Activated effector memory CD4-positive, alpha-beta T cell treated with Interleukin-2 at 50 U/mL for 16 hours (primary cell): ENCODE measurements around the gene DPF3.
A peak's percentile ranks its signal among the peaks of the same experiment; 100 is the strongest.

Experiments
- DNase-seq: peaks from one replicate; pipeline ENCODE4 v3.0.0-alpha.2; 2020

Gene DPF3

DNA sequence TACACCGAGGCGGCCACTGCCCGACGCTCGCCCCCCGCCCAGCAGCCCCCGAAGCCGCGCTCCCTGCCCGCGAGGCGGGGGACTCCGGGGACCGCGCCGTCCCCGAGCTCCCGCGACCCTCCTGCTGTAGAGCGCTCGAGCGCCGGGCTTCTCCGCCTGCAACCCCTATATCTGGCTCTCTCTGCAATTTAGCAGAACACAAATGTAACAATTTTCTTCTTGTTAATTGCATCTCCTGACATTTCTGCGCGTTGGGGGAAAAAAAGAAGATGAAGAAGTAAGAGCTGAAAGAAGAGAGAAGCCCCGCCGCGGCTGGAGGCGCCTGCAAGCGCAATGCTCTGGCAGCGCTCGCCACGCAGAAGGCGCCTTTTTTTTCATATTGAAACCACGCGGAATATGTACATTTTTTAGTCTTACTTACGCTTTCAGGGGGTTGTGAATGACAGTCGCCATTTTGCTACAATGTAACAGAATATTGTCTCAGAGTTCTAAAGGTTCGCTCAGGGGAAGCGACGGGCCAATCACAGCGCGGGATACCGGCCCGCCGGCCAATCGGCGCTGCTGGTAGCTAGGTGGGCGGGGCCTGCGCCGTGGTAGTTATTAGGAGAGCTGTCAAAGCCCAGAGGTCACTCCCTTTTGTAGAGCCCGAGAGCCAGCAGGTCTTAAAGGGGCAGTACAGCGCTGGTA lies at the start of gene DPF3:
TSS of gene DPF3 (minus strand) at position 466 of the 687 bp plus-strand sequence. CDS start at position 453, 13 bp downstream.
- peak; percentile 89 for DNase-seq

DNA sequence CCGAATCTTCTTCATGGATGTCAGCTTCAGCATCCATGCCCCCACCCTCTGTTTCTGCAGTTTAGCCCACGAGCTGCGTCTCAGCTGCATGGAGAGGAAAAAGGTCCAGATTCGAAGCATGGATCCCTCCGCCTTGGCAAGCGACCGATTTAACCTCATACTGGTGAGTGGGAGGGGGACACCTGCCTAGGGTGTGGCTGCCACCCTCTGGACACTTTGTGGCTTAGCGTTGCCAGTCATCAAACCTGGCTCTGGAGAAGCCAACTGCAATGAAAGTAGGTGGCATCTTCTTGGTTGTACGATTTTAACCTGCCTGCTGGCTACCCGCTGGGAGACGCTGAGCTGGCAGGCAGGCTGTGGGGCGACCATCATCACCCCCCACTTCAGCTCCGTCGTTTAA lies 49.0 kb upstream of the DPF3 start:
- DNase-seq, result no peak

DNA sequence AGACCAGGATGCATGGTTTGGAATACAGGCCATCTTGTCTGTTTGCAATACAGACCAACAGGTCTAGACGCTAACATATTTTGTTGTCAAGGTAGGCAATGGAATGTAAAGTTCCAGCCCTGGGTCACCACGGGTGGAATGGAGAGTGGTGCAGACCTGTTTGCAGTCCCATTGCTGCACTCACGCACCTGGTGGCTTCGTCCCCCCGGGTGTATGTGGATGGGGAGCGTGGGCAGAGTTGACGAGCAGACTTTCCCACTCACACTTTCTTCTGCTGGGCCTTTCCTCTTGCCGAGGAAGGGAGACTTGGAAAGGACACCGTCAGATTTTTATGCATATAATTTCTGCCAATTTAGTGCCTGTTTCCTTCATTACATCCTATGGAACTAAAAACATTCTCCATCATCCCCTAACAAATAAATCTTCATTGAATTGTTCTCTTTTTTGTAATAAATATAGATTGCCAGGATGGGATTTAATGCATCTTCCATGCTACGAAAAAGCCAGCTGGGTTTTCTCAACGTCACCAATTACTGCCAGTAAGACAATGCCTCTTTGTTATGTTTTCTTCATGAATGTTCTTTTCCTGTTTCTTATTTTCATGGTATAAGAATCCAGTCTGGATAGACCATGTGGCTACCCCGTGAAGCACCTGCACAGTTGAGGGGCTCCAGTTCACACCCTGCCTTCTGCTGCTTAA lies 47.5 kb upstream of the DPF3 start:
- no peak for DNase-seq

GRCh38 chr14:72939630-72940029 lies 45.7 kb upstream of the DPF3 start:
- DNase-seq, result no peak

DNA sequence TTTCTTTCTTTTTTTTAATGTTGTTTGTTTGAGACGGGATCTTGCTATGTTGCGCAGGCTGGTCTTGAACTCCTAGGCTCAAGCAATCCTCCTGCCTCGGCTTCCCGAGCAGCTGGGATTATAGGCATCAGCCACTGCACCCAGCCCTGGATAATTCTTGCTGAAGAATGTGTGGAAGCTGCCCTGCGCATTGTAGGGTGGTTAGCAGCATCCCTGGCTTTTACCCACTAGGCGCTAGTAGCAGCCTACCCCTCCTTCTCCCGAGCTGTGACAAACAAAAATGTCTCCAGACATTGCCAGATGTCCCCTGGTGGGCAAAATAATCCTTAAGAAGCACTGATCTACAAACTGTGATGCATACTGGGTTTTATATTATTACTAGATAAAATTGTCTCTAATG lies 39.0 kb upstream of the DPF3 start:
- no peak for DNase-seq

DNA sequence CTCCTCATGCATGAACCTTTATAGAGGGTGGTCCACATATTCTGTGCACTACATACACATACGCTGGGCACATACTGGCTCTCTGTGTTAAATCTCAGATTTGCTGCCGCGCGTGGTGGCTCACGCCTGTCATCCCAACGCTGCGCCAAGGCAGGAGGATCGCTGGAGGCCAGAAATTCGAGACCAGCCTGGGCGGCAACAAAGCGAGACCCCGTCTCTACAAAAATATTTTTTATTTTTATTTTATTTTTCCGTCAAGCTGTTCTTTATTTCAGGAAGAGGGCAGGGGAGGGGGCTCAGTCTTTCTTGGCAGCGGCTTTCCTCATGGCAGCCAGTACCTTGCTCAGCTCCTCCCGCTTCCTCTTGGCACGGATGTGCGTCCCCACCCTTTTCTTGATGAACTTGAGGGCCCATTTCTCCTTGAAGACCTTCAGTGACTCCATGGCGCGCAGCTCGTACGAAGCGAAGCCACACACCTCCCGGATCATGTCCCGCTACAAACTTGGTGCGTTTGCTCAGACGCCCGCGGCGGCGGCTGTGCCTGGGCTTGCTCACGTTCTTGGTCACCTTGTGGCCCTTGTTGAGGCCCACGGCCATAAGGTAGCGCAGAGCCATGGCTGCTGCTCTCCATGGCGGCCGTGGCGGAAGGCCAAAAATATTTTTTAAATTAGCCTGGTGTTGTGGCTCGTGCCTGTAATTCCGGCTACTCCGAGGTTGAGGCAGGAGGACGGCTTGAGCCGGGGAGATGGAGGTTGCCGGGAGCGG lies 35.6 kb upstream of the DPF3 start:
- DNase-seq, result no peak

GRCh38 chr14:72928872-72929271 lies 35.0 kb upstream of the DPF3 start:
- DNase-seq, result no peak

GRCh38 chr14:72926292-72927028 lies 32.6 kb upstream of the DPF3 start, which contains the start of gene DCAF4:
Gene DCAF4 (plus strand): TSS chr14:72926464. CDS start chr14:72937979, 11,515 bp downstream.
- peak; percentile 92 for DNase-seq

GRCh38 chr14:72925815-72926291 lies 32.0 kb upstream of the DPF3 start:
- no peak for DNase-seq

DNA sequence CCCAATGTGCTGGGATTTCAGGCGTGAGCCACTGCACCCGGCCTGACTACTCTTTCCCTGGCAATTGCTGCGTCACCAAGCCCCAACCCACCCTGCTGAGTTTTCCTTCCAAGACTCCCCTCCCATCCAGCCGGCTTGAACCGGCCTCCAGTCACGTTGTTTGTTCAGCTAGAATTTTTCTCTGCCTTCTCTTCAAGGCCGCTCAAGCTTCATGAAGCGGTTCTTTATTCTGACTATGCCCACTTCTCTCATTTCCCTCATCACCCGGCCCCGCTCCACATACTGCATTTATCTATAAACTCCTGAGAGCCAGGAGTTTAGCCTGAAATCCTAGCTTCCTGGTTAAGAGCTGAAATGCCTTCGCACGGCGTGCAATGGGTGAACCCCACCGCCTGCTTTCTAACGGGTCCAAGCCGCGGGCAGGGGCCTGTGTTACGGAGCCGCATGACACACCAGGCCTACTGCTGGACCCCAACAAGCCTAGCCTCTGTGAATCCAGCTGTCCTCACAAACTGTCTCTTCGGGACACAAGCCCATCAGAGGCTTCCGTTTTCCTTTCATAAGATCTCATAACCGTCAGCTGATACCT lies 31.4 kb upstream of the DPF3 start:
- no peak for DNase-seq

DNA sequence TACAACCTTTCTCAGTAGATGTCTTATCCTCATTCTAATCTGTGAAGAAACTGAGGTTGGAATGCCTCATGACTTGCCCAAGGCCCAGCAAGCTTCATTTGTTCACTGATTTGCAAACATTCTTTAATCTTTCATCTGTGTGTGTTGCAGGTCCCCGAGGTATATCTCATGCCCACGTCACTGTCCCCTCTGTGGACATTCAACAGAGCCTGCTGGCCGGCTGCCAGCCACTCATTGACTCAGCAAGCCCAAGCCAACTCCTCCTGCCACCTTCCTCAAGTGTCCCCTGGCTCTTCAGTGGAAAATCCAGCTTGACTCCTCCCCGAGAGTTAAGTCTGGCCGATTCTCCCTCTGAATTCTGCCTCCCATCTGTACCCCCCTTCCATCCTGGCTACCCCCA lies 30.4 kb upstream of the DPF3 start:
- DNase-seq, result no peak

DNA sequence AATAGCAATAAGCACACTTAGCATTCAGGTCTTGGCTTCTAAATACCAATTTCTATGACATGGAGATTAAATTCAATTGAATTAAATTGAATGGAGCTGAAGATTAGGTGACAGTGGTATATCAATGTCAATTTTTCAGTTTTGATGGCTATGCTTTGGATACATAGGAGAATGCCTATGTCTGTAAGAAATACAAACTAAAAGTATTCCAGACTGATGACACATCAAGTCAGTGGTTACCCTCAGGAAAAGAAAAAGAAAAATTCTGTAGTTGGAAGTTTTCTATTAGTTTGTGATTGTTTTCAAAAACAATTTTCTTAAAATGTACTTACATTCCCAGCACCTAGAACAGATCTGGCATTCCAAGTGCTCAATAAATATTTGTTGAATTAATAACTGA lies 27.5 kb upstream of the DPF3 start:
- DNase-seq, result no peak

DNA sequence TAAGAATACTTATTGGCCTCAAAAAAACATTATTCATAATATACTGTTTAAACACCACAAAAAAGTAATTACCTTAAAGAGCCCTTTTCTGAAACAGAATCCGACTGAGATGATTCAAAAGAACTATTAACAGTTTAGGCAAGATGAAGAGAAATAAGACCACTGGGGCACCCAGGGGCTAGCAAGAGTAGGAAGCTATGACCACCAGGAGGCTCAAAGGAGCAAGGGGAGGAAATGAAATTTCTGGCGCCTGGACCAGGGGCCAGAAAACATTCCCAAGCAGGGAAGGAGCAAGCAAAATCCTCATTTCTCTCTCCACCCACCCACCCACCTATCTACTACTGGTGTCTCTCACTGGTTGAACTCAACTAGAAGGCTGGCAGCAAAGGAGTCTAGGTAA lies 26.1 kb upstream of the DPF3 start:
- DNase-seq, result no peak

GRCh38 chr14:72917094-72917802 lies 23.3 kb upstream of the DPF3 start:
- DNase-seq, result no peak

DNA sequence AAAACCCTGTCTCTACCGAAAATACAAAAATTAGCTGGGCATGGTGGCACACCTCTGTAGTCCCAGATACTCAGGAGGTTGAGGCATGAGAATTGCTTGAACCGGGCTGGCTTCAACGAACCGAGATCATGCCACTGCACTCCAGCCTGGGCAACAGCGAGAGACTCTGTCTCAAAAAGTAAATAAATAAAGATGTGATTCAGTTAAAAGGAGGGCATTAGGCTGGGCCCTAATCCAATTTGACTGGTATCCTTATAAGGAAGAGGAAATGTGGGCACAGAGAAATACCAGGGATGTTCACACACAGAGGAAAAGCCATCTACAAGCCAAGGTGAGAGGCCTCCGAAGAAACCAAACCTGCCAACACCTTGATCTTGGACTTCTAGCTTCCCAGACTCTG lies 22.3 kb upstream of the DPF3 start:
- no peak for DNase-seq

DNA sequence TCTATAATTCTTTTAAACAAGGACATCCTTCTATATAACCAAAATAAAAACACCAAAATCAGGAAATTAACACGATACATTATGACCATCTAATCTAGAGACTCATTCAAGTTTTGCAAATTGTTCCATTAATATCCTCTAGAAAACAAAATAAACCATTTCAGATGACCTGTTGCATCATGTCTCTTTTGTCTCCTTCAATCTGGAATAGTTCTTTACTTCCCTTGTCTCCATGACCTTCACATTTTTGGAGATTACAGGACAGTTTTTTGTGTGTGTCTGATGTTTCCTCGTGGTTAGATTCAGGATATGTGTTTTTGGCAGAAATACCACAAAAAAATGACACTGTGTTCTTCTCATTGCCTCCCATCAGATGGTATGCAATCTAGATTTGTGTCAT lies 19.9 kb upstream of the DPF3 start:
- no peak for DNase-seq

- no peak for DNase-seq
Observed at GRCh38 chr14:72909163-72909562, 15.3 kb upstream of the DPF3 start.

DNA sequence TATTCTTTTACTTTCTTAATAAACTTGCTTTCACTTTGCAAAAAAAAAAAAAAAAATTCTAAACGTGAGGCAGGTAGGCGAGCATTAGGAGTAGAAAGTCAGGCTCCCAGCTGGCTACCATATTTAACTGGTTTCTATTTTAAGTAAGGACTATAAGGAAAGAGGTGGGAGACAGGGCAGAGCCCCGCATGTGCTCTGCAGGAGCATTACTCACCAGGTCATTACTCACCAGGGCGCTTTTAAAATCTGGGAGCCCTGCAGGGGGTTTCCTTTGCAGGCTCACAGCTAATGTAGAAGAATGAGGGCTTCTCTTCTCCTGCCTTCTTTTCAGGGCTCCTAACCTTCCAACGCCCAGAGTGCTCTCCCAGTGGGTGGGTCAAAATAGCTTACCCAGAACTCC lies 14.0 kb upstream of the DPF3 start:
- DNase-seq, result no peak

DNA sequence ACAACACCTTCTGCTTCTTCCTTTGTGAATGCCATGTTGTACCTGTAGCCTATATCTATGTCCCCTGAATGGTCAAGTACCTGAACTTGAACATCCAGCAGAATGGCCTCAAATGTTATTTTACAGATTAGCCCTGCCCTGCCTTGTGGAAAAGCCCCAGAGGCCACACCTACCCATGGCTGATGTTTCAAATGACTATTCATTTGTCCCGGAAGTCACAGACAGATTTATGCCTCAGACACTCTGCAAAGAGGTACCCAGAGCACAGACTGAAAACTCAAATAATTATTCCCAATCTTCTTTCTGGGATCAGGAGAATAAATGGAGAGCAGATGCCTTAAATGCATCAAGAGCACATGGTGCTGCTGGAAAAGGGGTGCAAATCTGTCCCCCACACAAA lies 13.0 kb upstream of the DPF3 start:
- DNase-seq, result no peak

DNA sequence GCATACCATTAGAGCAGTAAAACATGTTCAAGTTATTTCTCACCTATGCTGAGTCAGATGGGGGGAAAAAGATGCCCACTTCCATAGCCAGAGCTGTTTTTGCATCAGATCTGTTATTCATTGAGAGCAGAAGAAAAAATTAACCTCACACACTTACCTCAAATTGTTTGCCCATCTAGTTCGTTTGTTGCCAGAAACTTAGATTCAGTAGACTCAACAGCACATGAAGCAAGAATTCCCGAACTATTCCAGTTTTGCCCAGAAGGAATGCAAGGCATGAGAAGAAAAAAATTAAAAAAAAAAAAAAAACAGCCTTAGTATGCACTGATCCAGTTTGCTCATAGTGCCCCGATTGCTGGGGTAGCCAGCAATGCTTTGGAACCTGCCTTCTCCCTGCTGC lies 12.4 kb upstream of the DPF3 start:
- no peak for DNase-seq

DNA sequence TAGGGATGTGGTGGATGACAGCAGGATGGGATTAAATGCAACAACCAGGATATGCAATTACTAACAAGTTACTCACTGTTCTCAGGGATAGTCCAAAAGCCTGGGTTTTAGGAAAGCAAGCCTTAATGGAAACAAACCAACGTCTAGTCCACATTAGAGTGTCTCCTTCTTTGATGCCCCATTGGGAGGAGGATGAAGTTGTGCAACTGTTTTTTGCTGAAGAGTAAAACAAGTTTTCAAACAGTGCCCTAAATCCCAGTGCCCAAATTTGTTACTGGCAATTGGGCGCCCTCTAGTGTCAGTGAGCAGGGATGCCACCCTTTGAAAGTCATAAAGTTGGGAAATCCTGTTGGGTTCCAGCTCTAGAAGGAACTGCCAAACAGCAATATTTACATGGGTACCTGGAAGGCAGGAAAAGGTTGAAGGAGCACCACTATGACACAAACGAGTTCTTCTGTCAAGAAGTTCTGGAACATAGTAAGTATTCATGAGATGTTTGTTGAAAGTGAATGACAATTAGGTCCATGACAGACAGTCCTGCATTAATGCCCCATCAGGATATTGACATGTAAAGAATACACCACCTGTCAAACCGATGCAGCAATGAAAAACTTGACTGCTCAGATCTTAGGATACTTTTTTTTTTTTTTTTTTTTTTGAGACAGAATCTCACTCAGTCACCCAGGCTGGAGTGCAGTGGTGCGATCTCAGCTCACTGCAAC lies 11.1 kb upstream of the DPF3 start:
- DNase-seq, result peak; percentile 29
